ENCODE results near the gene STK32C. TPM values are rescaled to one million over a fixed set of nuclear protein-coding genes. Genes with fewer than 3 reads are reported as not detected.

STK32C gene
- total and polyA plus RNA-seq, 2 donors (not counting 1 experiment from before 2014, with no cell fraction given), result 9.9 to 16.8 TPM

DNA sequence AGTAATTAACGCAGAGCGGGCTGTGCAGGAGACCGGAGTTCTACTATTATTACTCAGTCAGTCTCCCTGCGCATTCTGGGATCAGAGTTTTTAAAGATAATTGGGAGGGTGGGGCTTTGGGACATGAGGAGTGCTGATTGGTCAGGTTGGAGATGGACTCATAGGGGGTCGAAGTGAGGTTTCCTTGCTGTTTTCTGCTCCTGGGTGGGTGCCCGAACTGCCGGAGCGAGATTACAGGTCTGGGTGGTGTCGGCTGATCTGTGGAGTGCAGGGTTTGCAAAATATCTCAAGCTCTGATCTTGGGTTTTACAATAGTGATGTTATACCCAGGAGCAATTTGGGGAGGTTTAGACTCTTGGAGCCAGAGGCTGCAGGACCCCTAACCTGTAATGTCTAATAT lies 20.4 kb upstream of the STK32C start:
- H3K27me3 Mint-ChIP-seq, result no peaks in the 10 kb centered on the region
- Histone ChIP-seq H3K4me3 (ENCODE audit: control extremely low read depth in 1 of 5, extremely low read depth in 1 of 5, insufficient read depth in 1 of 5, low read depth in 2 of 5, low read length in 4 of 5) (no peak overlapping the region), H3K4me1 (ENCODE audit: control insufficient read depth in 2 of 2, insufficient read depth in 2 of 2, low read length in 2 of 2) (peaks cover 18 to 29% of the 10 kb centered on the region in 2 donors), H4K20me1 (ENCODE audit: control insufficient read depth, insufficient read depth, low read length, poor library complexity, severe bottlenecking) (peaks cover 15% of the 10 kb centered on the region), H3K9ac (ENCODE audit: low read length) (no peak overlapping the region), H3K79me2 (ENCODE audit: control insufficient read depth, insufficient read depth, low read length) (peaks cover 40% of the 10 kb centered on the region), H3K27me3 (replicated peaks in 1 of 4; ENCODE audit: control extremely low read depth in 1 of 4, control insufficient read depth in 3 of 4, insufficient read depth in 4 of 4, low read length in 3 of 4) (no peaks in the 10 kb centered on the region), H3K9me3 (ENCODE audit: control extremely low read depth in 1 of 3, control insufficient read depth in 2 of 3, insufficient read depth in 1 of 3, low read length in 2 of 3) (no peaks in the 10 kb centered on the region), H3K27ac (ENCODE audit: low read length in 2 of 2) (no peak overlapping the region), H3K4me2 (replicated peaks; ENCODE audit: low read depth, low read length, poor library complexity, severe bottlenecking) (no peak overlapping the region), H3K36me3 (replicated peaks in 1 of 2; ENCODE audit: control extremely low read depth in 1 of 2, control insufficient read depth in 1 of 2, extremely low read depth in 1 of 2, insufficient read depth in 2 of 2, low read length in 1 of 2) (peaks cover 0 to 5% of the 10 kb centered on the region in 2 experiments), H2AFZ (ENCODE audit: insufficient read depth, low read depth, low read length, poor library complexity, severe bottlenecking) (no peak overlapping the region)
- ChIA-PET CTCF (no interaction called here), POLR2A (no interaction called here)
- no peak for TF ChIP-seq EZH2 (IDR thresholded peaks at IDR 0.05; ENCODE audit: borderline replicate concordance, insufficient read depth, low read depth, low read length, poor library complexity, severe bottlenecking)
- TF ChIP-seq, protein P1, sequence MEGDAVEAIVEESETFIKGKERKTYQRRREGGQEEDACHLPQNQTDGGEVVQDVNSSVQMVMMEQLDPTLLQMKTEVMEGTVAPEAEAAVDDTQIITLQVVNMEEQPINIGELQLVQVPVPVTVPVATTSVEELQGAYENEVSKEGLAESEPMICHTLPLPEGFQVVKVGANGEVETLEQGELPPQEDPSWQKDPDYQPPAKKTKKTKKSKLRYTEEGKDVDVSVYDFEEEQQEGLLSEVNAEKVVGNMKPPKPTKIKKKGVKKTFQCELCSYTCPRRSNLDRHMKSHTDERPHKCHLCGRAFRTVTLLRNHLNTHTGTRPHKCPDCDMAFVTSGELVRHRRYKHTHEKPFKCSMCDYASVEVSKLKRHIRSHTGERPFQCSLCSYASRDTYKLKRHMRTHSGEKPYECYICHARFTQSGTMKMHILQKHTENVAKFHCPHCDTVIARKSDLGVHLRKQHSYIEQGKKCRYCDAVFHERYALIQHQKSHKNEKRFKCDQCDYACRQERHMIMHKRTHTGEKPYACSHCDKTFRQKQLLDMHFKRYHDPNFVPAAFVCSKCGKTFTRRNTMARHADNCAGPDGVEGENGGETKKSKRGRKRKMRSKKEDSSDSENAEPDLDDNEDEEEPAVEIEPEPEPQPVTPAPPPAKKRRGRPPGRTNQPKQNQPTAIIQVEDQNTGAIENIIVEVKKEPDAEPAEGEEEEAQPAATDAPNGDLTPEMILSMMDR (IDR thresholded peaks at IDR 0.05), result no peak
- H3K4me3 Mint-ChIP-seq, result no peak overlapping the region
- H3K9me3 Mint-ChIP-seq (ENCODE audit: insufficient read depth), result no peaks in the 10 kb centered on the region
- 100% methylated on average over 9 of the region's 9 CpGs for WGBS (ENCODE audit: insufficient coverage)
- H3K4me1 Mint-ChIP-seq, result peaks cover 62% of the 10 kb centered on the region
- DNase-seq (no peak), ATAC-seq (ENCODE audit: low read depth) (no peak)
- intact Hi-C loops (cut with micrococcal nuclease), result no loop called here
- H3K27ac Mint-ChIP-seq, result no peak overlapping the region

DNA sequence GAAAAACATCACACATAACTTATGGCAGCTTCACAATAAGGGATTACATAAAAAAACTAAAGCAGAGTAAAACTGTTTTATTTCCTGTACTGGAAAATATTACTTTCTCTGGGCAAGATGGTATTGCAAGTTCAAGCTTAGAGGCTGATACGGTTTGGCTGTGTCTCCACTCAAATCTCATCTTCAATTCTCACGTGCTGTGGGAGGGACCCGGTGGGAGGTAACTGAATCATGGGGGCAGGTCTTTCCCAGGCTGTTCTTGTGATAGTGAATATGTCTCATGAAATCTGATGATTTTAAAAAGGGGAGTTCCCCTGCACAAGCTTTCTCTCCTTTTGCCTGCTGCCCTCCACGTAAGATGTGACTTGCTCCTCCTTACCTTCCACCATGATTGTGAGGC lies 19.2 kb upstream of the STK32C start:
- intact Hi-C loops (cut with micrococcal nuclease), result no loop called here
- Mint-ChIP-seq H3K9me3 (ENCODE audit: insufficient read depth) (no peaks in the 10 kb centered on the region), H3K4me3 (no peak overlapping the region), H3K27me3 (no peaks in the 10 kb centered on the region), H3K4me1 (peaks cover 54% of the 10 kb centered on the region), H3K27ac (peak overlapping the region; percentile 27)
- H3K4me3 ChIP-seq (ENCODE audit: control extremely low read depth in 1 of 5, extremely low read depth in 1 of 5, insufficient read depth in 1 of 5, low read depth in 2 of 5, low read length in 4 of 5), result no peak overlapping the region
- H4K20me1 ChIP-seq (ENCODE audit: control insufficient read depth, insufficient read depth, low read length, poor library complexity, severe bottlenecking), result peaks cover 15% of the 10 kb centered on the region
- DNase-seq, result no peak
- H3K4me1 ChIP-seq (ENCODE audit: control insufficient read depth in 2 of 2, insufficient read depth in 2 of 2, low read length in 2 of 2), result peaks cover 12 to 22% of the 10 kb centered on the region in 2 donors
- no peak overlapping the region for H3K9ac ChIP-seq (ENCODE audit: low read length)
- H3K9me3 ChIP-seq (ENCODE audit: control extremely low read depth in 1 of 3, control insufficient read depth in 2 of 3, insufficient read depth in 1 of 3, low read length in 2 of 3), result no peaks in the 10 kb centered on the region
- H3K27me3 ChIP-seq (replicated peaks in 1 of 4; ENCODE audit: control extremely low read depth in 1 of 4, control insufficient read depth in 3 of 4, insufficient read depth in 4 of 4, low read length in 3 of 4), result no peaks in the 10 kb centered on the region
- H2AFZ ChIP-seq (ENCODE audit: insufficient read depth, low read depth, low read length, poor library complexity, severe bottlenecking), result no peak overlapping the region
- H3K79me2 ChIP-seq (ENCODE audit: control insufficient read depth, insufficient read depth, low read length), result peaks cover 40% of the 10 kb centered on the region
- no peak overlapping the region for H3K27ac ChIP-seq (ENCODE audit: low read length in 2 of 2)
- no peak overlapping the region for H3K4me2 ChIP-seq (replicated peaks; ENCODE audit: low read depth, low read length, poor library complexity, severe bottlenecking)
- POLR2A ChIA-PET, result no interaction called here
- CTCF ChIA-PET, result no interaction called here
- peaks cover 0 to 5% of the 10 kb centered on the region in 2 experiments for H3K36me3 ChIP-seq (replicated peaks in 1 of 2; ENCODE audit: control extremely low read depth in 1 of 2, control insufficient read depth in 1 of 2, extremely low read depth in 1 of 2, insufficient read depth in 2 of 2, low read length in 1 of 2)
- 83% methylated on average over 1 of the region's 4 CpGs for WGBS (ENCODE audit: insufficient coverage)
- TF ChIP-seq, protein P1 (IDR thresholded peaks at IDR 0.05), result no peak
- TF ChIP-seq EZH2 (IDR thresholded peaks at IDR 0.05; ENCODE audit: borderline replicate concordance, insufficient read depth, low read depth, low read length, poor library complexity, severe bottlenecking), result no peak
- ATAC-seq (ENCODE audit: low read depth), result no peak

Measured in B cell (primary cell).